MCF 10A (cell line): Measurements from ENCODE around the gene CSDE1. TPM values are rescaled to one million over a fixed set of nuclear protein-coding genes. Genes with fewer than 3 reads are reported as not detected.

Experiments used
- BruUV-seq: library from RNA; stranded (reverse); fragments of 400-500 nt; replicated peaks from 2 replicates; lab custom pipeline; 2021; lab: Mats Ljungman, UMichigan
- CTCF ChIA-PET: fragments of 300-600 bp; sonication (Branson Sonifier 250); formaldehyde crosslinking; extraction: SDS; loops from one replicate; lab custom pipeline; 2021; ENCODE audit warnings: antibody characterized with exemption, inconsistent platforms; lab: Yijun Ruan, JAX
- POLR2A ChIA-PET: fragments of 300-600, 350-650 bp; sonication (Branson Sonifier 250); formaldehyde crosslinking; extraction: SDS; loops from one replicate; lab custom pipeline; 2020; ENCODE audit warnings: antibody characterized with exemption, inconsistent platforms; lab: Yijun Ruan, JAX
- DNase-seq: peaks from one replicate; pipeline ENCODE4 v3.0.0-alpha.2; 2018; ENCODE audit not compliant: unreplicated experiment
- H3K27ac Mint-ChIP-seq: one replicate; pipeline ENCODE4 v1.8.0; 2022; ENCODE audit warnings: mild to moderate bottlenecking, low read depth, mixed read lengths; ENCODE audit not compliant: unreplicated experiment
- H3K27me3 Mint-ChIP-seq: one replicate; pipeline ENCODE4 v1.8.0; 2022; ENCODE audit warnings: mixed read lengths; ENCODE audit not compliant: insufficient read depth, unreplicated experiment
- H3K36me3 Mint-ChIP-seq: one replicate; pipeline ENCODE4 v1.8.0; 2022; ENCODE audit warnings: mild to moderate bottlenecking, moderate library complexity, mixed read lengths; ENCODE audit not compliant: insufficient read depth, unreplicated experiment
- H3K4me1 Mint-ChIP-seq: one replicate; pipeline ENCODE4 v1.8.0; 2022; ENCODE audit warnings: mixed read lengths; ENCODE audit not compliant: insufficient read depth, unreplicated experiment
- H3K4me3 Mint-ChIP-seq: one replicate; pipeline ENCODE4 v1.8.0; 2022; ENCODE audit warnings: mild to moderate bottlenecking, moderate library complexity, mixed read lengths; ENCODE audit not compliant: unreplicated experiment
- H3K9me3 Mint-ChIP-seq: one replicate; pipeline ENCODE4 v1.8.0; 2022; ENCODE audit warnings: mixed read lengths; ENCODE audit not compliant: unreplicated experiment
- CTCF ChIP-seq: fragments of 200-600 bp; IDR thresholded peaks from one replicate; pipeline ENCODE4 v1.8.0; 2022; ENCODE audit warnings: antibody characterized with exemption, mild to moderate bottlenecking; ENCODE audit not compliant: unreplicated experiment
- intact Hi-C: fragments of 100-400 bp; cut with micrococcal nuclease; formaldehyde crosslinking; loops from 2 replicates; pipeline ENCODE4 v1.14.1; 2022
- total RNA-seq: library from RNA; stranded (reverse); gene quantifications from 2 replicates; pipeline ENCODE4 v1.2.3, GENCODE V29; 2022

The CSDE1 gene
- total RNA-seq, 1 experiment from 2014 or later = 580 TPM

- peaks cover 85% of the 10 kb centered on the region for H3K36me3 Mint-ChIP-seq
- H3K27me3 Mint-ChIP-seq = no peaks in the 10 kb centered on the region
- no peak overlapping the region for H3K27ac Mint-ChIP-seq
- TF ChIP-seq CTCF = no peak
- no peak overlapping the region for H3K4me3 Mint-ChIP-seq
- CTCF ChIA-PET = interaction anchor here (0.7 to 1.1 kb wide), 4 partner anchors 10 to 462 kb away, joined by 3 to 4 read pairs (median 4); no protein-coding TSS in a partner anchor
- no TSS peak for BruUV-seq
- intact Hi-C loops = no loop called here
- H3K4me1 Mint-ChIP-seq = peaks cover 40% of the 10 kb centered on the region
- DNase-seq = no peak
- H3K9me3 Mint-ChIP-seq = no peaks in the 10 kb centered on the region
- POLR2A ChIA-PET = interaction anchor here (1.0 to 1.2 kb wide), 4 partner anchors 11 to 317 kb away, joined by 3 to 8 read pairs (median 4); partner anchors contain the start of gene NRAS
Measured at GRCh38 chr1:114745291-114745690, 12.5 kb downstream of the CSDE1 start.

- ChIA-PET CTCF (interaction anchor here (0.9 kb wide), 1 partner anchor 13 kb away, joined by 3 read pairs; no protein-coding TSS in a partner anchor), POLR2A (interaction anchor here (1.0 to 1.2 kb wide), 2 partner anchors 22 to 34 kb away, joined by 3 to 7 read pairs; no protein-coding TSS in a partner anchor)
- Mint-ChIP-seq H3K9me3 (no peaks in the 10 kb centered on the region), H3K36me3 (peaks cover 81% of the 10 kb centered on the region), H3K4me3 (no peak overlapping the region), H3K27me3 (no peaks in the 10 kb centered on the region), H3K4me1 (peaks cover 23% of the 10 kb centered on the region), H3K27ac (peak overlapping the region; percentile 22)
- intact Hi-C loops = no loop called here
- no peak for TF ChIP-seq CTCF
- BruUV-seq = no TSS peak
- DNase-seq = no peak
Measured at GRCh38 chr1:114741963-114742746, 15.6 kb downstream of the CSDE1 start.

- H3K9me3 Mint-ChIP-seq = no peaks in the 10 kb centered on the region
- no peaks in the 10 kb centered on the region for H3K27me3 Mint-ChIP-seq
- ChIA-PET POLR2A (interaction anchor here (1.2 kb wide), 1 partner anchor 15 kb away, joined by 3 read pairs; no protein-coding TSS in a partner anchor), CTCF (no interaction called here)
- DNase-seq = no peak
- peaks cover 24% of the 10 kb centered on the region for H3K4me1 Mint-ChIP-seq
- intact Hi-C loops = no loop called here
- H3K36me3 Mint-ChIP-seq = peaks cover 81% of the 10 kb centered on the region
- TF ChIP-seq CTCF = no peak
- no peak overlapping the region for H3K27ac Mint-ChIP-seq
- H3K4me3 Mint-ChIP-seq = no peak overlapping the region
- BruUV-seq = no TSS peak
Measured at GRCh38 chr1:114740331-114740730, 17.5 kb downstream of the CSDE1 start.

- POLR2A ChIA-PET = interaction anchor here (1.9 kb wide), 1 partner anchor 9 kb away, joined by 7 read pairs; no protein-coding TSS in a partner anchor
- intact Hi-C loops = no loop called here
- Mint-ChIP-seq H3K36me3 (peaks cover 87% of the 10 kb centered on the region), H3K4me3 (no peak overlapping the region), H3K4me1 (peaks cover 17% of the 10 kb centered on the region), H3K27ac (no peak overlapping the region), H3K27me3 (no peaks in the 10 kb centered on the region), H3K9me3 (no peaks in the 10 kb centered on the region)
- no peak for DNase-seq
- CTCF ChIA-PET = no interaction called here
- BruUV-seq = no TSS peak
- no peak for TF ChIP-seq CTCF
Measured at GRCh38 chr1:114737314-114737849, 20.4 kb downstream of the CSDE1 start.
